EH (cell line): ENCODE measurements around the gene OR9Q2.
"Not testable (repeated sequence)": the region's sequence is repeated elsewhere in the genome, so short reads cannot be mapped to it uniquely, and the experiment has no call there.

Source experiments
- DNase-seq: peaks from one replicate; pipeline ENCODE4 v3.0.0-alpha.2; 2015; ENCODE audit warnings: low read depth

The OR9Q2 gene

GRCh38 chr11:58188770-58189169, at the start of gene OR9Q2:
Gene OR9Q2 (plus strand): TSS chr11:58189070. CDS start chr11:58190491, 1,421 bp downstream.
- no peak for DNase-seq

- DNase-seq, result no peak
Measured at GRCh38 chr11:58142761-58143160, 46.1 kb upstream of the OR9Q2 start.

GRCh38 chr11:58152781-58153180, 36.1 kb upstream of the OR9Q2 start:
- no peak for DNase-seq

GRCh38 chr11:58164389-58164788, 24.5 kb upstream of the OR9Q2 start:
- DNase-seq, result no peak

GRCh38 chr11:58164990-58165389, 23.9 kb upstream of the OR9Q2 start:
- no peak for DNase-seq

- no peak for DNase-seq
Measured at GRCh38 chr11:58165504-58166106, 23.3 kb upstream of the OR9Q2 start.

GRCh38 chr11:58177409-58178054, 11.3 kb upstream of the OR9Q2 start:
- no peak for DNase-seq

GRCh38 chr11:58178444-58178843, 10.4 kb upstream of the OR9Q2 start:
- DNase-seq, result no peak

- DNase-seq, result no peak
Measured at GRCh38 chr11:58179648-58180047, 9.2 kb upstream of the OR9Q2 start.

GRCh38 chr11:58186938-58187337, 1.9 kb upstream of the OR9Q2 start:
- DNase-seq, result no peak

GRCh38 chr11:58192229-58192628, 3.4 kb downstream of the OR9Q2 start:
- no peak for DNase-seq

GRCh38 chr11:58193391-58193790, 4.5 kb downstream of the OR9Q2 start:
- DNase-seq, result no peak

GRCh38 chr11:58195939-58196338, 7.1 kb downstream of the OR9Q2 start:
- DNase-seq, result no peak

- no peak for DNase-seq
Measured at GRCh38 chr11:58199271-58199670, 10.4 kb downstream of the OR9Q2 start.

GRCh38 chr11:58204042-58204441, 15.2 kb downstream of the OR9Q2 start, which contains the start of gene OR1S2:
Gene OR1S2 (minus strand): TSS chr11:58204142. CDS start chr11:58204142, 0 bp downstream.
- no peak for DNase-seq

- not testable (repeated sequence) for DNase-seq
Measured at GRCh38 chr11:58212420-58212819, 23.6 kb downstream of the OR9Q2 start, which contains the start of gene OR1S1. Gene OR1S1 (plus strand): TSS chr11:58212720.

- DNase-seq, result no peak
Measured at GRCh38 chr11:58216476-58216875, 27.6 kb downstream of the OR9Q2 start.

GRCh38 chr11:58222721-58223120, 33.9 kb downstream of the OR9Q2 start:
- DNase-seq, result no peak

GRCh38 chr11:58227956-58228615, 39.2 kb downstream of the OR9Q2 start:
- DNase-seq, result no peak
